Panc1 (cell line): ENCODE data around the gene ZNF112. TPM values are rescaled to one million over a fixed set of nuclear protein-coding genes. Genes with fewer than 3 reads are reported as not detected.

Experiments used
- ATAC-seq: fragments of 200-7000 bp; cut with Tn5 transposase; 2 replicates; pipeline ENCODE4 v1.9.1; 2020; ENCODE audit warnings: mild to moderate bottlenecking, moderate library complexity
- BruUV-seq: library from RNA; stranded (reverse); fragments of 400-500 nt; replicated peaks from 2 replicates; lab custom pipeline; 2021; lab: Mats Ljungman, UMichigan
- CTCF ChIA-PET: fragments of 300-600 bp; sonication (Branson Sonifier 250); formaldehyde crosslinking; loops from one replicate; lab custom pipeline; 2022; ENCODE audit warnings: antibody characterized with exemption; lab: Charles Lee
- POLR2A ChIA-PET: fragments of 300-600 bp; sonication (Branson Sonifier 250); formaldehyde crosslinking; loops from one replicate; lab custom pipeline; 2022; ENCODE audit warnings: antibody characterized with exemption; lab: Charles Lee
- DNase-seq: peaks from one replicate; pipeline ENCODE4 v3.0.0-alpha.2; 2010; ENCODE audit warnings: low read depth, low spot score
- H3K27ac ChIP-seq: 2 replicates; pipeline ENCODE4 v1.5.1; 2011; ENCODE audit warnings: mild to moderate bottlenecking, low read length, inconsistent platforms
- H3K27me3 ChIP-seq: fragments of 200-500 bp; sonication (Bioruptor generic); 2 replicates; pipeline ENCODE4 v1.6.0; 2014; ENCODE audit warnings: low read length, inconsistent platforms; ENCODE audit not compliant: control insufficient read depth, insufficient read depth
- H3K36me3 ChIP-seq: fragments of 200-500 bp; sonication (Bioruptor generic); 2 replicates; pipeline ENCODE4 v1.5.1; 2014; ENCODE audit warnings: inconsistent platforms, mild to moderate bottlenecking, low read length, moderate library complexity; ENCODE audit not compliant: control insufficient read depth, insufficient read depth
- H3K4me1 ChIP-seq: 2 replicates; pipeline ENCODE4 v1.5.1; 2011; ENCODE audit warnings: inconsistent platforms, mild to moderate bottlenecking, low read length, moderate library complexity; ENCODE audit not compliant: control insufficient read depth, insufficient read depth
- H3K4me3 ChIP-seq, 2 experiments: 2 replicates each; pipeline ENCODE4 v1.5.1; 2011 to 2012; ENCODE audit warnings: low read depth in 2 of 2, low read length in 2 of 2, mild to moderate bottlenecking in 2 of 2, inconsistent platforms in 1 of 2, moderate library complexity in 1 of 2
- H3K9me3 ChIP-seq: fragments of 200-500 bp; sonication (Bioruptor generic); 2 replicates; pipeline ENCODE4 v1.5.1; 2014; ENCODE audit warnings: low read depth, mild to moderate bottlenecking, inconsistent platforms, low read length, moderate library complexity; ENCODE audit not compliant: control insufficient read depth, insufficient read depth
- POLR2AphosphoS5 ChIP-seq: IDR thresholded peaks from 2 replicates; pipeline ENCODE4 v1.6.1; 2012; ENCODE audit warnings: mild to moderate bottlenecking, low read depth, low read length, moderate library complexity
- REST ChIP-seq, 2 experiments: IDR thresholded peaks; 2 replicates each; pipeline ENCODE4 v1.6.1; 2011 to 2012; ENCODE audit warnings: low read depth in 2 of 2, control low read depth in 1 of 2, low read length in 1 of 2, mild to moderate bottlenecking in 1 of 2, moderate library complexity in 1 of 2; ENCODE audit not compliant: insufficient read depth in 1 of 2
- SIN3A ChIP-seq: IDR thresholded peaks from 2 replicates; pipeline ENCODE4 v1.6.1; 2012; ENCODE audit warnings: low read depth, mild to moderate bottlenecking, low read length, moderate library complexity, borderline replicate concordance; ENCODE audit not compliant: insufficient read depth
- TCF7L2 ChIP-seq: IDR thresholded peaks from 2 replicates; pipeline ENCODE4 v1.6.1; 2011; ENCODE audit warnings: mild to moderate bottlenecking, low read depth, low read length, inconsistent platforms
- in situ Hi-C: cut with HindIII; loops from 2 replicates; pipeline ENCODE4 v1.10.0; 2016; ENCODE audit warnings: low sequenced_read_pairs, low pct_unique_long_range_greater_than_20kb
- intact Hi-C: fragments of 100-400 bp; cut with micrococcal nuclease; formaldehyde crosslinking; loops from one replicate; pipeline ENCODE4 v1.10.0; 2022; ENCODE audit not compliant: unreplicated experiment
- total RNA-seq: library from RNA; stranded (reverse); gene quantifications from one replicate; pipeline ENCODE4 v1.2.1, GENCODE V29; 2021; ENCODE audit not compliant: unreplicated experiment
- TF ChIP-seq, protein P1 (sequence below): fragments of 450-650 bp; IDR thresholded peaks from 2 replicates; pipeline ENCODE4 v1.5.1; 2017; ENCODE audit warnings: mild to moderate bottlenecking

The ZNF112 gene
- total RNA-seq, 1 experiment from 2014 or later = 4.3 TPM

DNA sequence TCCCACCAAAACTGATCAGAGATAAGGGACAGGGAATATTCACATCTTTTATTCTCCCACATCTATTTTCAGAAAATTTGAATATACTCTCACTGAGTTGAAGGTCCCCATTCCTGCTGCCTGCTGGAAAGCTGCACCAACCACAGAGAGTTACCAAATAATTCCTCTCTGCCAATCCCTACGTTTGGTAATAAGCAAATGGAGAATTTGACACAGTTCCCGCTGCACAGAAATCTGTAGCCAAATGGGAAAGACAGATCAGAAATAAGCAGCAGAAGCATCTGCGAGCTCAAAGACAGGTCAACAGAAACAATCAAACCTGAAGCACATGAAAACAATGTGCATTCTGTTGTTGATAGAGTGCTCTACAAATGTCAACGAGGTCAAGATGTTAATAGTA lies 9.9 kb downstream of the ZNF112 start:
- intact Hi-C loops (no loop called here), in situ Hi-C loops (no loop called here)
- ChIA-PET CTCF (no interaction called here), POLR2A (no interaction called here)
- no peak for ATAC-seq
- no peaks in the 10 kb centered on the region; the same call in 1 of the 2 replicates for H3K36me3 ChIP-seq
- no peak for DNase-seq
- H3K27ac ChIP-seq = no peak overlapping the region
- no peaks in the 10 kb centered on the region for H3K4me1 ChIP-seq
- no peaks in the 10 kb centered on the region for H3K27me3 ChIP-seq
- no TSS peak for BruUV-seq
- peaks cover 24% of the 10 kb centered on the region; the same call in 1 of the 2 replicates for H3K9me3 ChIP-seq
- TF ChIP-seq TCF7L2 = no peak
- TF ChIP-seq, protein P1, sequence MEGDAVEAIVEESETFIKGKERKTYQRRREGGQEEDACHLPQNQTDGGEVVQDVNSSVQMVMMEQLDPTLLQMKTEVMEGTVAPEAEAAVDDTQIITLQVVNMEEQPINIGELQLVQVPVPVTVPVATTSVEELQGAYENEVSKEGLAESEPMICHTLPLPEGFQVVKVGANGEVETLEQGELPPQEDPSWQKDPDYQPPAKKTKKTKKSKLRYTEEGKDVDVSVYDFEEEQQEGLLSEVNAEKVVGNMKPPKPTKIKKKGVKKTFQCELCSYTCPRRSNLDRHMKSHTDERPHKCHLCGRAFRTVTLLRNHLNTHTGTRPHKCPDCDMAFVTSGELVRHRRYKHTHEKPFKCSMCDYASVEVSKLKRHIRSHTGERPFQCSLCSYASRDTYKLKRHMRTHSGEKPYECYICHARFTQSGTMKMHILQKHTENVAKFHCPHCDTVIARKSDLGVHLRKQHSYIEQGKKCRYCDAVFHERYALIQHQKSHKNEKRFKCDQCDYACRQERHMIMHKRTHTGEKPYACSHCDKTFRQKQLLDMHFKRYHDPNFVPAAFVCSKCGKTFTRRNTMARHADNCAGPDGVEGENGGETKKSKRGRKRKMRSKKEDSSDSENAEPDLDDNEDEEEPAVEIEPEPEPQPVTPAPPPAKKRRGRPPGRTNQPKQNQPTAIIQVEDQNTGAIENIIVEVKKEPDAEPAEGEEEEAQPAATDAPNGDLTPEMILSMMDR = no peak
- TF ChIP-seq POLR2AphosphoS5 = no peak
- no peak for TF ChIP-seq SIN3A
- no peak for TF ChIP-seq REST (IDR thresholded peaks at IDR 0.05; ENCODE audit: insufficient read depth in 1 of 2, low read depth in 2 of 2, low read length in 1 of 2)
- no peak overlapping the region for H3K4me3 ChIP-seq

- H3K27ac ChIP-seq = no peak overlapping the region
- H3K4me3 ChIP-seq = no peak overlapping the region
- CTCF ChIA-PET = no interaction called here
- intact Hi-C loops = no loop called here
- no peaks in the 10 kb centered on the region for H3K4me1 ChIP-seq
- no TSS peak for BruUV-seq
- in situ Hi-C loops = no loop called here
- ATAC-seq = no peak
- no peak for DNase-seq
- H3K27me3 ChIP-seq = no peaks in the 10 kb centered on the region
- peaks cover 23% of the 10 kb centered on the region; the same call in 1 of the 2 replicates for H3K9me3 ChIP-seq
- POLR2A ChIA-PET = no interaction called here
- no peaks in the 10 kb centered on the region; the same call in 1 of the 2 replicates for H3K36me3 ChIP-seq
- TF ChIP-seq REST (IDR thresholded peaks at IDR 0.05; ENCODE audit: insufficient read depth in 1 of 2, low read depth in 2 of 2, low read length in 1 of 2) (no peak), TCF7L2 (no peak), POLR2AphosphoS5 (no peak), SIN3A (no peak)
- TF ChIP-seq, protein P1 = no peak
These were observed 10.5 kb downstream of the ZNF112 start for GRCh38 chr19:44345959-44346358.
